Activated gamma-delta T cell treated with anti-CD3 and anti-CD28 coated beads, Interleukin-2, amount 50 U/mL, for 16 hours (primary cell): ENCODE measurements around the gene PPFIBP1.
"Not testable (repeated sequence)": the region's sequence is repeated elsewhere in the genome, so short reads cannot be mapped to it uniquely, and the experiment has no call there.

ENCODE experiments used
- DNase-seq: peaks from one replicate; pipeline ENCODE4 v3.0.0-alpha.2; 2020; ENCODE audit warnings: low read depth

The PPFIBP1 gene

GRCh38 chr12:27709932-27710591 lies 186.1 kb downstream of the PPFIBP1 start:
- no peak for DNase-seq

GRCh38 chr12:27710592-27711316 lies 186.7 kb downstream of the PPFIBP1 start, which contains the start of gene MRPS35:
TSS of gene MRPS35 (plus strand) at chr12:27710832. CDS start at chr12:27710844, 12 bp downstream.
- DNase-seq: peak; percentile 84

- DNase-seq: no peak
Measured at GRCh38 chr12:27711317-27711682, 187.3 kb downstream of the PPFIBP1 start.

GRCh38 chr12:27711967-27712366 lies 188.0 kb downstream of the PPFIBP1 start:
- DNase-seq: no peak

- no peak for DNase-seq
Measured at GRCh38 chr12:27723212-27723611, 199.2 kb downstream of the PPFIBP1 start.

- DNase-seq: no peak
Measured at GRCh38 chr12:27730097-27730588, 206.1 kb downstream of the PPFIBP1 start.

GRCh38 chr12:27732281-27732680 lies 208.3 kb downstream of the PPFIBP1 start:
- no peak for DNase-seq

- no peak for DNase-seq
Measured at GRCh38 chr12:27733052-27733656, 209.1 kb downstream of the PPFIBP1 start.

GRCh38 chr12:27733791-27734190 lies 209.8 kb downstream of the PPFIBP1 start:
- DNase-seq: no peak

- not testable (repeated sequence) for DNase-seq
Measured at GRCh38 chr12:27734321-27734720, 210.3 kb downstream of the PPFIBP1 start.

GRCh38 chr12:27743601-27744000 lies 219.6 kb downstream of the PPFIBP1 start:
- no peak for DNase-seq
